ENCODE results near the gene STK10. TPM values are rescaled to one million over a fixed set of nuclear protein-coding genes. Genes with fewer than 3 reads are reported as not detected.

The STK10 gene
- total and polyA plus RNA-seq, 8 donors = 6.6 to 86.6 (median 14.8) TPM

DNA sequence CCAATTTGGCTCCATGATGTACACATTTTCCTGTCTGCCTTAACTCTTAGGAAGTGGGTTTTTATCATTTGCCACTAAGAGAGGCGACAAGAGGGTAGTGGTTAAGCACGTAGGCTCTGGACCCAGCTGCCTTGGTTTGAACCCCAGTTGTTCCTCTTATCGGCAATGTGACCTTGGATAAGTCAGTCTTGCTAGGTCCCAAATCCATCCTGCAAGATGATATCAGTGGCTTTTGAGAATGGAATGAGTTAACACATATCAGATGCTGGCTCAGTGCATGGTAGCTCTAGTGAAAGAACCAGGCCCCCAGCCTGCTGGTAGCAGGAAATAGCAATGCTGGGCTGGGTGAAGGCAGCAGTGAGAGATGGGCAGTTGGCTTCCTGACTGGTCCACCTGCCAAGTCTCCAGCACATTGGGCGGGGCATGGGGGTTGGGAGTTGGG lies 72.5 kb downstream of the STK10 start:
- Histone ChIP-seq H3K4me3 (no peak overlapping the region), H3K27ac (peak overlapping the region in 3 of 5 donors; percentile 47 to 77 (median 59)), H3K4me1 (peaks cover 11 to 69% (median 24%) of the 10 kb centered on the region in 4 donors), H3K27me3 (no peaks in the 10 kb centered on the region), H3K36me3 (peaks cover 7 to 23% (median 16%) of the 10 kb centered on the region in 4 donors), H3K9me3 (no peaks in the 10 kb centered on the region)
- DNase-seq = no peak
- no peak for TF ChIP-seq POLR2AphosphoS5 (IDR thresholded peaks at IDR 0.05)
- no peak for TF ChIP-seq CTCF (IDR thresholded peaks at IDR 0.05)
- no peak for TF ChIP-seq POLR2A (IDR thresholded peaks at IDR 0.05)
- TF ChIP-seq EP300 (IDR thresholded peaks at IDR 0.05) = no peak
- intact Hi-C loops (cut with DNase I; ENCODE audit: low total_unique reads) = no loop called here
- WGBS, 5 donors = 60 to 87% (median 81%) methylated on average over 4 of the region's 4 CpGs

- Histone ChIP-seq H3K4me1 (peaks cover 13 to 74% (median 29%) of the 10 kb centered on the region in 4 donors), H3K27ac (peak overlapping the region; percentile 11 to 77 (median 47)), H3K4me3 (no peak overlapping the region), H3K27me3 (no peaks in the 10 kb centered on the region), H3K9me3 (no peaks in the 10 kb centered on the region), H3K36me3 (peaks cover 7 to 23% (median 16%) of the 10 kb centered on the region in 4 donors)
- 64 to 88% (median 74%) methylated on average over 16 of the region's 16 CpGs for WGBS, 5 donors
- intact Hi-C loops (cut with DNase I; ENCODE audit: low total_unique reads) = no loop called here
- no peak for TF ChIP-seq POLR2A (IDR thresholded peaks at IDR 0.05)
- TF ChIP-seq CTCF (IDR thresholded peaks at IDR 0.05) = no peak
- no peak for TF ChIP-seq EP300 (IDR thresholded peaks at IDR 0.05)
- no peak for TF ChIP-seq POLR2AphosphoS5 (IDR thresholded peaks at IDR 0.05)
- DNase-seq = peak; percentile 43 to 68
These were observed 73.1 kb downstream of the STK10 start for GRCh38 chr5:172114875-172115422.

GRCh38 chr5:172113036-172113435 lies 75.0 kb downstream of the STK10 start:
- H3K9me3 ChIP-seq = no peaks in the 10 kb centered on the region
- no peak overlapping the region for H3K4me3 ChIP-seq
- H3K4me1 ChIP-seq = peaks cover 13 to 70% (median 32%) of the 10 kb centered on the region in 4 donors
- no peaks in the 10 kb centered on the region for H3K27me3 ChIP-seq
- peaks cover 7 to 23% (median 16%) of the 10 kb centered on the region in 4 donors for H3K36me3 ChIP-seq
- intact Hi-C loops (cut with DNase I; ENCODE audit: low total_unique reads) = no loop called here
- peak overlapping the region in 2 of 5 donors; percentile 35 to 81 for H3K27ac ChIP-seq
- DNase-seq = peak in 1 of 2 donors; percentile 55
- TF ChIP-seq CTCF (IDR thresholded peaks at IDR 0.05) (no peak), POLR2AphosphoS5 (IDR thresholded peaks at IDR 0.05) (no peak), POLR2A (IDR thresholded peaks at IDR 0.05) (no peak), EP300 (IDR thresholded peaks at IDR 0.05) (no peak)
- WGBS, 5 donors = 73 to 91% (median 84%) methylated on average over 7 of the region's 7 CpGs

DNA sequence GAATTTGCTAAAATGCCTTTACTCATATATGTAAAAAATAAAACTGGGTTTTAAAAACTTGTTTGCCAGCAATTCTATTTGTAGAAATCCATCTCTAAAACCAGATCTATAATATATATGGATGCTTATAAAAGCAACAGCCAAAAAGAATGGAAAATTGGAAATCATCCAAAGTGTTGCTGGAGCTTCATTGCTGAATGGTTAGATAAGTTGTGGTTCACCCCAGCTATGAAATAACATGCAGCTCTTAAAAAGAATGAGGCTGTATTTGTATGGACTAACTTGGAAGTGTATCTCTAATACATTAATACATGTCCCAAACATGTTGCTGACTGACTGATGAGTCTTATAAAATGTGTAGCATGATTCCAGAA lies 76.2 kb downstream of the STK10 start:
- Histone ChIP-seq H3K4me3 (peak overlapping the region in 2 of 4 donors; percentile 24 to 38), H3K27me3 (no peaks in the 10 kb centered on the region), H3K36me3 (peaks cover 5 to 16% (median 11%) of the 10 kb centered on the region in 4 donors), H3K4me1 (peaks cover 23 to 80% (median 41%) of the 10 kb centered on the region in 4 donors), H3K9me3 (no peaks in the 10 kb centered on the region), H3K27ac (peak overlapping the region in 4 of 5 donors; percentile 78 to 86 (median 82))
- peak in 1 of 2 donors; percentile 60 for DNase-seq
- no peak for TF ChIP-seq POLR2A (IDR thresholded peaks at IDR 0.05)
- no peak for TF ChIP-seq CTCF (IDR thresholded peaks at IDR 0.05)
- TF ChIP-seq POLR2AphosphoS5 (IDR thresholded peaks at IDR 0.05) = no peak
- TF ChIP-seq EP300 (IDR thresholded peaks at IDR 0.05) = no peak
- intact Hi-C loops (cut with DNase I; ENCODE audit: low total_unique reads) = no loop called here

All from stomach (tissue), 9 donors.